Glomerular visceral epithelial cell (primary cell): ENCODE measurements around the gene ALDH1A3.

ENCODE experiments used
- DNase-seq: peaks from one replicate; pipeline ENCODE4 v3.0.0-alpha.2; 2016; ENCODE audit errors: extremely low spot score

The ALDH1A3 gene

DNA sequence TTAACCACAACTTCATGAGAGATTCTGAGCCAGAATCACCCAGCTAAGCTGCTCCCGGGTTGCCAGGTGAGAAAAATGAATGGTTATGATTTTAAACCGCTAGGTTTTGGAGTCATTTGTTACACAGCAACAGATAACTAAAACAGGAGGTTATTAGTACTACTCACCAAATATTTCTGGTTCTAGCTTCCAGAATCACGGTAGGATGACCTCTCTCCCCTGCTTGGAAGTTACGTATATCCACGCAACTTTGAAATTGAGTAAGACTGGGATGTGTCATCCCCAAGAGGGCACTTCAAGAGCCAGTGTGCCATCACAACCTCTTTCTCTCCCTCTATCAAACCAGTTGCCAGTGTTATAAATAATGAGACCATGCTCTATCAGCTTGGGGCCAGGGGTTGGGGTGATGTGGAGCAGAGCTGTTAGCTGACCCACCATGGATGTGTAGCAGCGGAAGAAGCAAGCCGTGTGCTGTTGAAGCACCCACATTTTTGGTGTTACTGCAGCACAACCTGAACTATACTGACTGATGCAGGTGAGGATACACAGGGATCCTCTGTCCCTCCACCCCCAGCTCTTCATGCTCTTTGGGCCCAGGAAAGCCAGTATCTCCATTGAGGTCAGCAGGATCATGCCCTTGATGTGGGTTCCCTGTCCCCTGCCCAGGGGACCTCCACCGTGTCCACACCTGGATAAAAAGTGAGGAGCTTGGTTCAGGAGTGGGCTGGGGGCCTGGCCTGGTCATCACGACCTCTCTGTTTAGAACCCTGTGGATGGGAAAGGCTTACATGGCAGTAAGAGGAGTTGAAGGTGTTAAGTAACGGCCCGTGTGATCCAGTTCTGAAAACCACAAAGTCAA is 19.4 kb upstream of the ALDH1A3 start:
- DNase-seq, result no peak

- DNase-seq, result no peak
Measured at GRCh38 chr15:100860829-100861510, 18.7 kb upstream of the ALDH1A3 start.

DNA sequence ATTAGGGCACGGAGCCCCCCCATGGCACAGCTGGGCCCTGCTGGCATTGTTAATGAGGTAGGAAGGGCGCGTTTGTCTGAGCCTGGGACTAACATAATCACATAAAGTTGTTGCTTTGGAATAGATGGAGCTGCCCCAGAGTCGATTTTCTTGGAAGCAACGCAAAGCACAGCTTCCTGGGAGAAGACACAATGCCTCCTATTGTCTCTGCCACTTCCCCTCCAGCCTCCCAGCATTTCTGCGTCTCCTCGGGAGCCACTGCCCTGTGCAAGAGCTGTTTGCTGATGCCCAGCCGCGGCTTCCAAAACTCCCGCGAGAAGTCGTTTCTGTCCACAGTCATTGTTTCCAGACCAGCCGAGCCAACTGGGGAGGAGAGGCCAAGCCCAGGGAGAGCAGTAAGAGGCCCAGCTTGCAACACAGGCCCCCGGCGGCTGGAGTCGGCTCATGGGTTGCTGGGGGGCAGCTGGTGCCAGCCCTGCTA is 18.1 kb upstream of the ALDH1A3 start:
- no peak for DNase-seq

- DNase-seq, result no peak
Measured at GRCh38 chr15:100862162-100862561, 17.5 kb upstream of the ALDH1A3 start.

DNA sequence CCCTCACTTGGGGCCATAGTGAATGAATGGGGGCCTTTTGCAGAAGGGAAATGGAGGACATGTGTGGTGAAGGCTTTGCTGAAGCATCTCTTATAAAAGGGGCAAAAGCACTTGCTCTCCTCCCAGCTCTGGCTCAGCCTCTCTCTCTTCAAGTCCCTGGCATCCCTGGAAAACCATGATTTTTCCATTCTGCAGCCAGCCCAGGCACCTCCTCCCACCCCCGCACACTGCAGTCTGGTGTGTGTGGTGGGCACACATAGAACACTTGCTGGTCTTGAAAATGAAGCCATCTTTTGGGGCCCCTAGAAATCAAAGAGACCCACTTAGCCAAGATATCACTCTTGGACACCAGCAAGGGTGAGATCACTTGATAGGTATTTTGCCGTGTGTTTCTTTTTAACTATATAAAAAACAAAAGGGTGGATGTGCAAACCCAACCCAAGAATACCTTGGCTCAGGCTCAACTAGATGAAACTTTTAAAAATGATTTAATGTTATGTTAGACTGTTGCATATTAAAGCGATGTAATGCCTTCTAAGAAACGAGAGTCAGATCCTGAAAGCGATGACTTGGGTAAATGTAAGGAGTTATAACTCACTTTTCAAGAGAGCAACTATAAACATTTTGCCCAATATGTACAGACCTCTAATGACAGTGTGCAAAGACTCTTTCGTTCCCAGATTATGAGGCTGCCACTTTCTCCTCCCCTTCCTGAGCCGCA is 16.4 kb upstream of the ALDH1A3 start:
- DNase-seq, result no peak

DNA sequence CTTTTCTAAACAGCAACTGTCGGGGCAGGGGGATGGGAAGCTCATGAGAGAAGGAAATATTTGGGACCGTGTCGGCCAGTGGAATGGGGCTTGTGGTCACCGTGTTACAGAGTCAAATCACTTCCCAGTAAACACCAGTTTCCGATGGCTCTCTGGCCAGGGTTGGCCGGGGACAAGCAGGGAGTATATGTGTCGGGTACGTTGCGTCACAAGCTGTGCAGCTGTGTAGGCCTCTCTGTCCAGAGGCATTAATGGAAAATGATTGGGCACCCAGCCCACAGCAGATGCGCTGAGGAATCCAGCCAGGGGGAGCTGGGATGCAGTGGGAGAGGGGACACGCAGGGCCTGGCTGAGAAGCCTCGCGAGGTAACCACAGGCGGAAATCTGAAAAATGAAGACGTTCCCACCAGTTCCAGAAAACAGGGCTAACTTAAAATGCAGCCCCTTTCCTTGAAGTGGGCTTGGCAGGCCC is 15.8 kb upstream of the ALDH1A3 start:
- DNase-seq, result no peak

DNA sequence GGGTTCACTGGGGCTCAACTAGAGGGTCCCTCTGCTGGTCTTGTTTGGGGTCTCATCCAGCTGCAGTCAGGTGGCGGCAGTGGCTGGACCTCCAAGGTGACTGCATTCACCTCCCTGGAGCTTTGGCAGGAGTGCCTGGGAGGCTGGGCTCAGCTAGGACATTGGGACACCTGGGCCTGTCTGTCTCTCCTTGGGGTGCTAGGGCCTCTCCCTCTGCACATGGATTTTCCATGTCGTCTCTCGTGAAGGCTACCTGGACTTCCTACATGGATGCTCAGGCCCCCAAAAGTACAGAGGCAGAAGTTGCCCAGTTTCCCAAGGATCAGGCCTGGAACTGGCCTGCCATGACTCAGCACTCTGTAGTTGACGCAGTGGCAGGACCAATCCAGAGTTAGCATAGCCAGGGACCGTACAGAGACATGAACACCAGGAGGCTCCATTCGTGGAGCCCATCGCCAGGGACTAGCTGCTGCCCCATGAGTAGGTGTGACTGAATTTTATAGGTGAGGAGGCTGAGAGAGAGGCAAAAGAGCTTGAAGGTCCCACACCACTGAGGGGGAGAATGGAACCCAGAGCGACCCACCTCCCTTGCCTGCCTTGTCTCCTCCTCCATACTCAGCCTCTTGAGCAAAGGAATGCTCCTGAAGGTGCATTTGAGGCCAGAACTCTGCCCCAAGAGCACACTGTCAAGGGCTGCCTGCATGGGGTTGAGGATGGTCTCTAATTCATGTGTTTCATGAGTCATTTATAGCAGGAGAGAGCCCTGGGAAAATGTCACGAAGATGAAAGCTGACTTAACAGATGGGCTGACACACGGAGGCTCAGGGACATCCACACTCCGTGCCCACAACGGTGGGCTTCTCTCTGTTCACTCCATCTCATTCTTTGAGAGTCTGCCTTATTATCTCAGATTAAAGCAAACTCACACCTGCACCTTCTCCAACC is 13.0 kb upstream of the ALDH1A3 start:
- no peak for DNase-seq

DNA sequence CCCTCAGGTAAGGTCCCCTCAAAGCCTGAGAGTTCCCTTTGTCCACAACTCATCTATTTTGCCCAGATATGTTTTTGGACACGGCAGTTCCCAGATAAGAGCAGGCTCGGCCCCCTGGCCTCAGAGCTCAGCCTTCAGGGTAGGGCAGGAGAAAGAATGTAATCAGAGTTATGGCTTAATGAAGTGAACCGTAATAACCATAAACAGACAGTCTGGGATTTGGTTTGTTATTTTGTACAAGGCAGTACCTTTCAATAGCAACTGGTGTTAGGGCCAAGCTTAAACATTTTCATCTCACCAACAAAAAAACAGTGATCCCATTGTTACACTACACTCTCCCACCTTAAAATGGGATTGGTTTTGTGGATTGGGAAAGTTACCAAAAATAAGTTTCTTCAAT is 12.2 kb upstream of the ALDH1A3 start:
- DNase-seq, result no peak

- DNase-seq, result no peak
Measured at GRCh38 chr15:100869151-100869999, 10.3 kb upstream of the ALDH1A3 start.

- peak; percentile 80 for DNase-seq
Measured at GRCh38 chr15:100873029-100873677, 6.5 kb upstream of the ALDH1A3 start.

DNA sequence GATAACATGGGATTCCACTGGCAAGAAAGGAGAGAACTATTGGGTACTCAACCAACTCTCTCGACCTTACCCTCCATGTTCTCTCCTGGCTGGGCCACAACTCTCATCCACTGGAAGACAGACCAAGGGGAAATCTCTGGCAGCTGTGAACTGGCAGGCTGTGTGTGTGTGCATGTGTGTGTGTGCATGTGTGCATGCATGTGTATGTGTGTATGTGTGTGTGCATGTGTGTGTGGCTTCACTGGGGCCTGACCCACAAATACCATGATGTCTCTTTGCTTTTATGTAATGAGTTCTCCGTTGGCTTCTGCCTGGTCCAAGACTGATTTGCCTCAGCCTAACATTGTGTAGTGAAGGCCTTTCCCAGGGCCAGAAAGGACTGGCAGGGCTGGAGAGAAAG is 4.1 kb upstream of the ALDH1A3 start:
- no peak for DNase-seq

GRCh38 chr15:100875976-100876375 is 3.7 kb upstream of the ALDH1A3 start:
- DNase-seq, result no peak

GRCh38 chr15:100877551-100877950 is 2.1 kb upstream of the ALDH1A3 start:
- DNase-seq, result no peak

- no peak for DNase-seq
Measured at GRCh38 chr15:100878130-100878529, 1.5 kb upstream of the ALDH1A3 start.

- no peak for DNase-seq
Measured at GRCh38 chr15:100878648-100879047, 983 bp upstream of the ALDH1A3 start.

DNA sequence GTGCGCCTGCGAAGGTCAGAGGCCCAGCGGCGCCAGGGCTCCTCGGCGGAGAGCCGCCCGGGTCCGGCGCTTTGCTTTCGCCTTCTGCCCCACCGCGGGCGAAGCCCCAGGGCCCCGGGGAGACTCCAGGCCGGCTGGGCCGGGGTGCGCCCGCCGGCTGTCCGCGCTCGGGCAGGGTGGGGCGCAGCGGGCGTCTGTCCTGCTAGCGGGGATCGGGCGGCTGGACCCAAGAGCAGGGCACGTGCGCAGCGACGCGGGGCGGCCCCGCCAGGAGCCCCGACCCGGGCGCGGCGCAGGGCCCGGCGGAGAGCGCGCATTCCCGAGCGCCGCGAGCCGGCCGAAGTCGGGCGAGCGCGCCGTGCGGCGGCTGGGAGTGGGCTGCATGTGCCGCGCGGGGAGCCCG is 569 bp upstream of the ALDH1A3 start:
- peak; percentile 20 for DNase-seq

DNA sequence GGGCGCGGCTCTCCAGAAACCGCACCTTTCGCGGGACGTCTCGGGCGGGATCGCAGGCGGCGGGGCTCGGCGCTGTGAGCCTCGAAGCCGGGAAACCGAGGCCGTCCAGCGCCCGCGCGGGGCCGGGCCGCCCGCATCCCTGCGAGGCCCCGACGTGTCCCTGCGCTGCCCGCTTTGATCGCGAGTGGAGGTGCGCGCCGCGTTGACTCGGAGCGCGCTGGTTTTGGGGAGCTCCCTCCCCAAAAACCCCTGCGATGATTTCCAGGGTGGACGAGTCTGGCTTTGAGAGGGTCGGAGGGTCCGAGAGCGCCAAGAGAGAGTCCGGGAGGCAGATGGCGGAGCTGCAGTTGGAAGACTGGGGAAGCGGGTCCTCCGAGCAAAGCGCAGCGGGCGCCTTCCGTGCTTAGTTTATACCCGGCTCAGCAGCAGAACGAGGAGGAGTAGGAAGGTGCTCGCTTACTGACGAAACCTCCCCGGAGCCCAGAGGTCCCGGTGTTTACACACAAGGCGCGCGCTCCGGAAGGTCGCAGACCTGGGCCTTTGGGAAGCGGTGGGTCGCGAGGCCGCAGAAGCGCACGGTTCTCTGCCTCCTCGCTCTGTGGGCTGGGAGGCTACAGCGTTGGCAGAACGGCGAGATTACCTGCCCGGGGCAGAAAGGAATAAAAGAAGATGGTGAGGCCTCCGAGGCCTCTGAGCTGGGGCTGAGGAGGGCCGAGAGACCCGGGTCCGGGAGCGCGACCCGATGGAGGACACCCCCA is 687 bp downstream of the ALDH1A3 start:
- DNase-seq, result peak; percentile 9

GRCh38 chr15:100880897-100881242 is 1.2 kb downstream of the ALDH1A3 start:
- no peak for DNase-seq
